ENCODE measurements around the gene PRC1. TPM values are rescaled to one million over a fixed set of nuclear protein-coding genes. Genes with fewer than 3 reads are reported as not detected.

Gene PRC1
- total RNA-seq, 1 donor from 2014 or later = 56.9 TPM

DNA sequence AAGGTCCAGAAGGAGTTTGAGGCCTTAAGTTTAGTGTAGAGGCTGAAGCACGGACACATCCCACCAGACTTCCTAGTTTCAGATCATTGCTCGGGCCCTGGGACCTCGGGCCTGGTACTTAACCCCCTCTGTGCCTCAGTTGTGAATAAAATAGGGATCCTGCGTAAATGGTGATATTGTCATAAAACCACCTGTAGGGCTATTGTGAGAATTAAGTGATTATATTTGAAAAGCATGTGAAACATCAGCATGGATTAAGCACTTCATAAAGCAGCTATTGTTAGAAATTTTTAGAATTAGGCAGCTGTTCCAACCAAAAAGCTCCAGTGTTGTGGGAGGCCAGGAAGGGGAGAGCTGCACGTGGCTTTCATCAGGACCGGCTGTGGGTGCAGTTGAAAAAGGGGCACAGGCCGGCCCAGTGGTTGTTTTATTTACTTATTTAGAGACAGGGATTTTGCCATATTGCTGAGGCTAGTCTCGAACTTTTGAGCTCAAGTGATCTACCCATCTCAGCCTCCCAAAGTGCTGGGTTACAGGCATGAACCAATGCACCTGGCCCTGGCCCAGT, 35.2 kb downstream of the PRC1 start:
- no peak overlapping the region for H3K4me3 Mint-ChIP-seq
- no peak overlapping the region for H3K27ac Mint-ChIP-seq
- no peak for DNase-seq (ENCODE audit: low spot score in 2 of 2, unreplicated experiment in 2 of 2)
- H3K9me3 Mint-ChIP-seq = no peaks in the 10 kb centered on the region
- H3K4me1 Mint-ChIP-seq = peaks cover 18% of the 10 kb centered on the region
- peaks cover 22% of the 10 kb centered on the region for H3K36me3 Mint-ChIP-seq
- H3K27me3 Mint-ChIP-seq (ENCODE audit: low read depth) = no peaks in the 10 kb centered on the region
- TF ChIP-seq CTCF (IDR thresholded peaks at IDR 0.05; ENCODE audit: unreplicated experiment) = no peak

DNA sequence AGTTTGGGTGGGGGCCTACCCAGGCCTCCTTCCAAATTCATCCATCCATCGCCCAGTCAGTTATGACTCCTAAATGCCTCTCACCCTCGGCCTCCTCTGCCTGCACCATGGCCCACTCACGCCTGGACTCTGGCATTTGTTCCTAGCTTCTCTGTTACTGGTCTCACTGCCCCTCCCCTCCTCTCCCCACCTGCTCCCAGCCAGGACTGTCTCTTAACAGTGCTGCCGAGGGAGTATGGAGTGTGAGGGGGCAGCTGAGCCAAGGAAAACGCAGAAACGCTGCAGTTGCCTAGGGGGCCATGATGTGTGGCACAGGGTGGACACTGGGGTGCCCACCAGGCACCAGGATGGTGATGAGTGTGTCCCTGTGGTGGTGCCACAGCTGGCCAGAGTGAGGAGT, 36.5 kb downstream of the PRC1 start:
- peaks cover 16% of the 10 kb centered on the region for H3K4me1 Mint-ChIP-seq
- H3K27ac Mint-ChIP-seq = peak overlapping the region; percentile 73
- H3K36me3 Mint-ChIP-seq = peaks cover 13% of the 10 kb centered on the region
- H3K4me3 Mint-ChIP-seq = peak overlapping the region; percentile 76
- DNase-seq (ENCODE audit: low spot score in 2 of 2, unreplicated experiment in 2 of 2) = no peak
- no peaks in the 10 kb centered on the region for H3K9me3 Mint-ChIP-seq
- H3K27me3 Mint-ChIP-seq (ENCODE audit: low read depth) = no peaks in the 10 kb centered on the region
- no peak for TF ChIP-seq CTCF (IDR thresholded peaks at IDR 0.05; ENCODE audit: unreplicated experiment)

GRCh38 chr15:90957031-90957790, 37.1 kb downstream of the PRC1 start:
- no peak for TF ChIP-seq CTCF (IDR thresholded peaks at IDR 0.05; ENCODE audit: unreplicated experiment)
- H3K36me3 Mint-ChIP-seq = peaks cover 13% of the 10 kb centered on the region
- peak overlapping the region; percentile 73 for H3K27ac Mint-ChIP-seq
- DNase-seq (ENCODE audit: low spot score in 2 of 2, unreplicated experiment in 2 of 2) = peak in 1 of 2 experiments; percentile 68
- H3K9me3 Mint-ChIP-seq = no peaks in the 10 kb centered on the region
- H3K4me1 Mint-ChIP-seq = peaks cover 16% of the 10 kb centered on the region
- peak overlapping the region; percentile 76 for H3K4me3 Mint-ChIP-seq
- H3K27me3 Mint-ChIP-seq (ENCODE audit: low read depth) = no peaks in the 10 kb centered on the region

DNA sequence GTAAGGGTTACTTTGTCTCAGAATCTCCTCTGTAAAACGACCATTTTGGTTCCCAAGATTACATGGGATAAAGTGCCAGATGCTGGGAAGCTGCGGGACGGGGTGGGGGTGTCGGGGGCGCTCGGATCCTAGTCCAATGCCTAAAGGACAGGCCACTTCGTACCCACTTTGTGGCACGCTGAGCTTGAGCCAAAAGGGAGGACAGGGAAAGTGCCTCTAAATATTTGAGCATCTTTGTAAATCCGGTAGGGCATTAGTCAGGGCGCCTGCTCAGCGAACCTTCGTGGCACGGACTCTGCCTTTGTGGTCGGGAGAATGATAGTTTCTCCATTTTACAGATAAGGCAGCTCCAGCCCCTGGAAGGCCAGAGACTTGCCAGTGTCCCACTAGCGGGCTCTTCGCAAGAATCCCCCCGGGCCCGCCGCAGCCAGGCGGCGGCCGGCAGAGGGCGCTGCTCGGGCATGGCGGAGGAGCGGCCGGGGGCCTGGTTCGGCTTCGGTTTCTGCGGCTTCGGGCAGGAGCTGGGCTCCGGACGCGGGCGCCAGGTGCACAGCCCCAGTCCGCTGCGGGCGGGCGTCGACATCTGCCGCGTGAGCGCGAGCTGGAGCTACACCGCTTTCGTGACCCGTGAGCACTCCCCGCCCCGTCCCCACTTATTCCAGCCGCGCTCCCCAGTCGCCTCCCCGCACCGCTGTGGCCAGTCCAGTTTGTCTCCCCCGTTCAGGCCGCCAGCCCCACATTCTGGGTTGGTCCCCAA, 37.9 kb downstream of the PRC1 start:
- TF ChIP-seq CTCF (IDR thresholded peaks at IDR 0.05; ENCODE audit: unreplicated experiment) = peak; percentile 94
- Mint-ChIP-seq H3K4me1 (peaks cover 16% of the 10 kb centered on the region), H3K4me3 (peak overlapping the region; percentile 76), H3K9me3 (no peaks in the 10 kb centered on the region), H3K27ac (peak overlapping the region; percentile 53), H3K27me3 (ENCODE audit: low read depth) (no peaks in the 10 kb centered on the region), H3K36me3 (peaks cover 15% of the 10 kb centered on the region)
- DNase-seq (ENCODE audit: low spot score in 2 of 2, unreplicated experiment in 2 of 2) = peak; percentile 81 to 84

- H3K27me3 Mint-ChIP-seq (ENCODE audit: low read depth) = no peaks in the 10 kb centered on the region
- no peak for DNase-seq (ENCODE audit: low spot score in 2 of 2, unreplicated experiment in 2 of 2)
- H3K4me1 Mint-ChIP-seq = peaks cover 16% of the 10 kb centered on the region
- H3K27ac Mint-ChIP-seq = peak overlapping the region; percentile 53
- no peaks in the 10 kb centered on the region for H3K9me3 Mint-ChIP-seq
- peak overlapping the region; percentile 76 for H3K4me3 Mint-ChIP-seq
- TF ChIP-seq CTCF (IDR thresholded peaks at IDR 0.05; ENCODE audit: unreplicated experiment) = no peak
- peaks cover 13% of the 10 kb centered on the region for H3K36me3 Mint-ChIP-seq
Measured at GRCh38 chr15:90955624-90956273, 38.6 kb downstream of the PRC1 start.
